ENCODE measurements around the gene TBC1D14.

Gene TBC1D14

GRCh38 chr4:6992728-6993677 lies 83.4 kb downstream of the TBC1D14 start:
- DNase-seq (ENCODE audit: low read depth, low spot score) = no peak

GRCh38 chr4:6996481-6996880 lies 86.9 kb downstream of the TBC1D14 start:
- DNase-seq (ENCODE audit: low read depth, low spot score) = no peak

- no peak for DNase-seq (ENCODE audit: low read depth, low spot score)
Observed at GRCh38 chr4:6999172-7000086, 89.8 kb downstream of the TBC1D14 start.

GRCh38 chr4:7000421-7001176 lies 91.0 kb downstream of the TBC1D14 start:
- DNase-seq (ENCODE audit: low read depth, low spot score) = no peak

GRCh38 chr4:7001271-7001670 lies 91.6 kb downstream of the TBC1D14 start:
- no peak for DNase-seq (ENCODE audit: low read depth, low spot score)

GRCh38 chr4:7002336-7002735 lies 92.7 kb downstream of the TBC1D14 start:
- DNase-seq (ENCODE audit: low read depth, low spot score) = no peak

GRCh38 chr4:7003176-7003878 lies 93.7 kb downstream of the TBC1D14 start:
- no peak for DNase-seq (ENCODE audit: low read depth, low spot score)

- no peak for DNase-seq (ENCODE audit: low read depth, low spot score)
Observed at GRCh38 chr4:7003879-7004240, 94.2 kb downstream of the TBC1D14 start.

- DNase-seq (ENCODE audit: low read depth, low spot score) = no peak
Observed at GRCh38 chr4:7004331-7004730, 94.7 kb downstream of the TBC1D14 start.

- no peak for DNase-seq (ENCODE audit: low read depth, low spot score)
Observed at GRCh38 chr4:7005571-7005970, 95.9 kb downstream of the TBC1D14 start.

- DNase-seq (ENCODE audit: low read depth, low spot score) = no peak
Observed at GRCh38 chr4:7006411-7006810, 96.8 kb downstream of the TBC1D14 start.

- no peak for DNase-seq (ENCODE audit: low read depth, low spot score)
Observed at GRCh38 chr4:7007142-7007907, 97.7 kb downstream of the TBC1D14 start.

GRCh38 chr4:7007944-7008343 lies 98.3 kb downstream of the TBC1D14 start:
- no peak for DNase-seq (ENCODE audit: low read depth, low spot score)

GRCh38 chr4:7009564-7009963 lies 99.9 kb downstream of the TBC1D14 start:
- no peak for DNase-seq (ENCODE audit: low read depth, low spot score)

- no peak for DNase-seq (ENCODE audit: low read depth, low spot score)
Observed at GRCh38 chr4:7013175-7013574, 103.5 kb downstream of the TBC1D14 start.

- no peak for DNase-seq (ENCODE audit: low read depth, low spot score)
Observed at GRCh38 chr4:7014815-7015214, 105.2 kb downstream of the TBC1D14 start.

GRCh38 chr4:7015383-7016035 lies 105.9 kb downstream of the TBC1D14 start:
- no peak for DNase-seq (ENCODE audit: low read depth, low spot score)

- DNase-seq (ENCODE audit: low read depth, low spot score) = no peak
Observed at GRCh38 chr4:7016086-7016485, 106.5 kb downstream of the TBC1D14 start.

- DNase-seq (ENCODE audit: low read depth, low spot score) = no peak
Observed at GRCh38 chr4:7016512-7016911, 106.9 kb downstream of the TBC1D14 start.
